Stimulated activated CD4-positive, alpha-beta T cell treated with anti-CD3 and anti-CD28 coated beads, Interleukin-1b, Interleukin-23, amount 100 ng/mL, for 4 hours (primary cell): ENCODE data around the gene FANCM.
"Not testable (repeated sequence)": the region's sequence is repeated elsewhere in the genome, so short reads cannot be mapped to it uniquely, and the experiment has no call there.

Experiments used
- DNase-seq, 2 donors: peaks; one replicate each; pipeline ENCODE4 v3.0.0-alpha.2; 2020; ENCODE audit warnings: low read depth in 2 of 2

FANCM gene

DNA sequence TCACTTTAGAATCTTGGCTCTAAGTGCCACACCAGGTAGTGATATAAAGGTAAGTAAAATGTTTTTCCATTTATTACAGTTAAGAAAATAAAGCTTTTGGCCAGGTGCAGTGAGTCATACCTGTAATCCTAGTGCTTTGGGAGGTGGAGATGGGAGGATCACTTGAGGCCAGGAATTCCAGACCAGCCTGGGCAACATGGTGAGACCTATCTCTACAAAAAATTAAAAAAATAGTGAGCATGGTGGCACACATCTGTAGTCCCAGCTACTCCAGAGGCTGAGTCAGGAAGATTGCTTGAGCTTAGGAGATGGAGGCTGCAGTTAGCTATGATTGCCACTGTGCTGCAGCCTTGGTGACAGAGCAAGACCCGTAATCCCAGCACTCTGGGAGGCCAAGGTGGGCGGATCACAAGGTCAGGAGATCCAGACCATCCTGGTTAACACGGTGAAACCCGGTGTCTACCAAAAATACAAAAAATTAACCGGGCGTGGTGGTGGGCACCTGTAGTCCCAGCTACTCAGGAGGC, 5.0 kb downstream of the FANCM start:
- no peak for DNase-seq

DNA sequence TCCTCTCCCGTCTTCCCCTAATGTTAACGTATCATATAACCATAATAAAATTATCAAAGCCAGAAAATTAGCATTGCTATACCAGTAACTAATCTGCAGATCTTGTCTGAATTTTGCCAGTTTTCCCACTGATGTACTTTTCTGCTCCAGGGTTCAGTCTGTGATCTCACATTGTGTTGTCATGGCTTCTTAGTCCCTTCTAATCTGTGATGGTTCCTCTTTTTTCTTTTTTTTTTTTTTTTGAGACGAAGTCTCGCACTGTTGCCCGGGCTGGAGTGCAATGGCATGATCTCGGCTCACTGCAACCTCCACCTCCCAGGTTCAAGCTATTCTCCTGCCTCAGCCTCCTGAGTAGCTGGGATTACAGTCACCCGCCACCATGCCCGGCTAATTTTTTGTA, 6.4 kb downstream of the FANCM start:
- DNase-seq = not testable (repeated sequence)

- no peak for DNase-seq
Measured at GRCh38 chr14:45144658-45145057, 8.9 kb downstream of the FANCM start.

DNA sequence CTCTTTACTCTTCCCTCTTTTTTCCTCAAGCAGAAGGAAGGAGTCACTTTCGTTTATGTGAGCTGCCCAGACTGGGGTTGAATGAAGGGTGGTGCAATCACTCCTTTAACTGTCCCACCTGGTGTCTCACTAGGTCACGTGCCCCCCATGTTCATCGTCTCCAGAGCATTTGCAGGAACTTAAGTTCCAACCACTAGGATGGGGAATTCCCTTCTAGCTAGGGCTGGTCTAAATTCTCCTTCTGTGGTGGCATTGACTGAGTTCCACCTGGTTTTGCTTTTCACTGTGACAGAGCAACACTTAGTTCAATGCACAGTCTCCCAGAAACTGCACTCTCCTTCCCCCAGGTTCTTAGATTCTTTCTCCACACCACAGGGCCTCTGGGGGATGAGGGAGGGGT, 9.5 kb downstream of the FANCM start:
- DNase-seq = no peak

GRCh38 chr14:45149602-45150001, 13.9 kb downstream of the FANCM start:
- no peak for DNase-seq

GRCh38 chr14:45150386-45150890, 14.7 kb downstream of the FANCM start:
- no peak for DNase-seq

GRCh38 chr14:45156067-45156466, 20.3 kb downstream of the FANCM start:
- no peak for DNase-seq

DNA sequence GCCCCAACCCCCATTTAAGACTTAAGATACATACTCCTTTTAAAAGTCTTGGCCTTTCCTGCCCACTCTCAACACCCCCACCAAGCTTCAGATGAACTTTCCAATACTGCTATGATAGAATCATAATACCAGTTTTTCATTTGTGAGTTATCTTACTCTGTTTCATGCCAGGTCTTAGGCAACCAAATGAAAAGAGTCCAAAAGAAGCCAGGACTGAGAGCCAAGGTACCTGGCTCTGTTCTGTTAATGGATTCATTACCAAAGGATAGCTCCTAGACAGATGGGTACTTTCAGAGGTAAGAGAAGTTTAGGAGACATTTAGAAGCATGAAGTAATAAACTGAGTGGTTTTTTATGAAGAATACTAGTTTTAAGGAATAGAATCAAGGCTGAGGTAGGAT, 34.2 kb downstream of the FANCM start:
- DNase-seq = no peak

- DNase-seq = no peak
Measured at GRCh38 chr14:45177076-45177475, 41.3 kb downstream of the FANCM start.

DNA sequence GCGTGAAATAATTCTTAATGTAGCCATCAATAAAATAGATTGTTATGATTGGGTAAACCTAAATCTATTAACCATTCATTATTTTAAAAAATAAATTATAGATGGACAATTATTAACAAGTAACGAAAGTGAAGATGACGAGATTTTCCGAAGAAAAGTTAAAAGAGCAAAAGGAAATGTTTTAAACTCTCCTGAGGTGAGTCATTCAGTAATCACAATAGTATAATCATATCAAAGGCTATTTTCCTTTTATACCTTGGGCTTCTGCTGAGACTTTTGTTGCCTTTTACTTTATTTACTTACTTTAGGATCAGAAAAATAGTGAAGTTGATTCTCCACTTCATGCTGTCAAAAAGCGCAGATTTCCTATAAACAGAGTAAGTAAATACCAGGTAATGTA, 45.6 kb downstream of the FANCM start:
- DNase-seq = no peak

- no peak for DNase-seq
Measured at GRCh38 chr14:45181806-45182205, 46.1 kb downstream of the FANCM start.

GRCh38 chr14:45185100-45185814, 49.5 kb downstream of the FANCM start:
- no peak for DNase-seq

GRCh38 chr14:45194964-45195363, 59.2 kb downstream of the FANCM start:
- no peak for DNase-seq

DNA sequence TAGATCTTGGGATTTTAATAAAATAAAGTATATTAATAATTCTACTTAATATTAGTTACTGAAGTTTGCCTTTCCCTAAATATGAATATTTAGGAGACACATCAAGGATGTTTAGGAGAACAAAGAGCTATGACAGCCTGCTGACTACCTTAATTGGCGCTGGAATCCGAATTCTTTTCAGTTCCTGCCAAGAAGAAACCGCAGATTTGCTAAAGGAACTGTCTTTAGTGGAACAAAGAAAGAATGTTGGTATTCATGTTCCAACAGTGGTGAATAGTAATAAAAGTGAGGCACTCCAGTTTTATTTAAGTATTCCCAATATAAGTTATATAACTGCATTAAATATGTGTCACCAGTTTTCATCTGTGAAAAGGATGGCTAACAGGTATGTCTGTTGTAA, 62.8 kb downstream of the FANCM start:
- DNase-seq = no peak

GRCh38 chr14:45199230-45199629, 63.5 kb downstream of the FANCM start:
- DNase-seq = no peak

GRCh38 chr14:45201905-45202304, 66.2 kb downstream of the FANCM start:
- no peak for DNase-seq

GRCh38 chr14:45204241-45204640, 68.5 kb downstream of the FANCM start:
- no peak for DNase-seq

GRCh38 chr14:45210159-45210558, 74.4 kb downstream of the FANCM start:
- no peak for DNase-seq

GRCh38 chr14:45211295-45211694, 75.6 kb downstream of the FANCM start:
- no peak for DNase-seq

GRCh38 chr14:45212231-45212630, 76.5 kb downstream of the FANCM start:
- no peak for DNase-seq

DNA sequence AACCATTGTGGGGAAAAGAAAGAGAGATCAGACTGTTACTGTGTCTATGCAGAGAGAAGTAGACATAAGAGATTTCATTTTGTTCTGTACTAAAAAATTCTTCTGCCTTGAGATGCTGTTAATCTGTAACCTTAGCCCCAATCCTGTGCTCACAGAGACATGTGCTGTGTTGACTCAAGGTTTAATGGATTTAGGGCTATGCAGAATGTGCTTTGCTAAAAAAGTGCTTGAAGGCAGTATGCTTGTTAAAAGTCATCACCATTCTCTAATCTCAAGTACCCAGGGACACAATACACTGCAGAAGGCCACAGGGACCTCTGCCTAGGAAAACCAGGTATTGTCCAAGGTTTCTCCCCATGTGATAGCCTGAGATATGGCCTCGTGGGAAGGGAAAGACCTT, 78.0 kb downstream of the FANCM start:
- DNase-seq = not testable (repeated sequence)

DNA sequence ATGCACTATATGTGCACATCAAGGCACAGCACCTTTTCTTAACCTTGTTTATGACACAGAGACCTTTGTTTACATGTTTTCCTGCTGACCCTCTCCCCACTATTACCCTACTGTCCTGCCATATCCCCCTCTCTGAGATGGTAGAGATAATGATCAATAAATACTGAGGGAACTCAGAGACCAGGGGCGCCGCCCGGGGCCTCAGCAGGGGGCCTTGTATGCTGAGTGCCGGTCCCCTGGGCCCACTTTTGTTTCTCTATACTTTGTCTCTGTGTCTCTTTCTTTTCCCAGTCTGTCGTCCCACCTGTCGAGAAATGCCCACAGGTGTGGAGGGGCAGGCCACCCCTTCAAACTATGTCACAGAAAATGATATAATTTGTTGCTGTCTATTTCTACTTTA, 78.6 kb downstream of the FANCM start:
- not testable (repeated sequence) for DNase-seq

- DNase-seq = no peak
Measured at GRCh38 chr14:45222485-45223262, 86.9 kb downstream of the FANCM start.
